Activated CD8-positive, alpha-beta memory T cell treated with anti-CD3 and anti-CD28 coated beads for 1 hour (primary cell): ENCODE results near the gene TFAP2C.

Experiments
- DNase-seq, 2 donors: peaks; one replicate each; pipeline ENCODE4 v3.0.0-alpha.2; 2020; ENCODE audit warnings: low read depth in 1 of 2; ENCODE audit errors: extremely low read depth in 1 of 2

The TFAP2C gene

DNA sequence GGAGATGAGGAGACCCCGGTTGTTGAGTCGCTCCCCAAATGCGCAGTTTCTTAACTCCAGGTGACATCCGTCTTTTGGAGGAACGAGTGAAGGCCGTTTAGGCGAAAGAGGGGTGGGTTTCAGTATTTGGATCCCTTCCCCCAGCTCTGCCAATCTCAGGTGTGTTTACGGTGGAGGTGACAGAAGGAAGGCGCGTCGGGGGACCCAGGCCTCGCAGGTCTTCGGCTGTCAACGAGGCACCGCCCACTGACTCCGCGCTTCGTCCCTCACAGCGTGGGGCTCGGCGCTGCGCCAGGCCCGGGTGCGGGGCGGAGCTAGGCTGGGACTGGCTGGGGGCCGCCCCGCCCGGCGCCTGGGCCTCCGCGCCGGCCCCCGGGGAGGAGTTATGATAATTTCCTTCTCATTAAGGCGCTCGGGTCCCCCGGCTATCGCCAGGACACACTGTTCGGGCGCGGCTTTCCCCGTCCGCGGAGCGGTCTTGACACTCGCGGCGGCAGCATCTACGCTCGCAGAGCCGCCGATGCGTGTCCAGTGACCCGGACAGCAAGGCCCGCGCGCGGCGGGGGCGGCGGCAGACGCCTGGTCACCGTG lies at the start of gene TFAP2C:
Gene TFAP2C, plus strand, starts transcription at position 434 of the 591 bp plus-strand sequence. CDS start 239 bp downstream, outside the sequence.
- DNase-seq: no peak

DNA sequence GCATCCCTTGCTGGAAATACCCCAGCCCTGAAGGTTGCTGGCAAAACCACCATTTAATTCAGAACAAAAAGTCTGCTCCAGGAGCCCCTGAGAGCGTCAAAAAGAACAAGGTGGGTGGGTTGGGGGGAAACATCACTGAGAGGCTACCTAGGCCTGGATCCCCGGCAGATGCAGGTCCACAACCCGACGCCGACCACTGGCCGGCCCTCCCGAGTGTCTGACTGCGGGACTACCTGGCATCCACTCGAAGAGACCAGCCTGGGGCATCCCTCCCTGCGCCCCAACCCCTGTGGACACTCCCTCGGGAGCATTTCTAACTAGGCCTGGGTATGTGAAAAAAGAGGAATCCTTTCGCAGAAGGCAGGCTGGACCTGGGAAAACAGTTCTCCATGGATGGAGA lies 48.9 kb upstream of the TFAP2C start:
- DNase-seq: no peak

DNA sequence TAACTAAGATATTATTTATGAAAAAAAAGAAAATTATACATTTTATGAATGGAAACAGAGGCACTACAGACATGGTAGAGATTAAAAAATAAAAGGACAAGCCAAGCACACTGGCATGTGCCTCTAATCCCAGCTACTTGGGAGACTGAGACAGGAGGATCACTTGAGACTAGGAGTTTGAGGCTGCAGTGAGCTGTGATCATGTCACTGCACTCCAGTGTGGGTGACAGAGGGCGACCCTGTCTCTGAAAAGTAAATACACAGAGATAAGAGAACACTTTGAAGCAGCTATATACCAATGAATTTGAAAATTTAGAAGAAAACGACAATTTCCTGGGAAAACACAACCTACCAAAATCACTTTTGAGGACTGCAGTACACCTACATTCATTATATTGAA lies 47.4 kb upstream of the TFAP2C start:
- DNase-seq: no peak

DNA sequence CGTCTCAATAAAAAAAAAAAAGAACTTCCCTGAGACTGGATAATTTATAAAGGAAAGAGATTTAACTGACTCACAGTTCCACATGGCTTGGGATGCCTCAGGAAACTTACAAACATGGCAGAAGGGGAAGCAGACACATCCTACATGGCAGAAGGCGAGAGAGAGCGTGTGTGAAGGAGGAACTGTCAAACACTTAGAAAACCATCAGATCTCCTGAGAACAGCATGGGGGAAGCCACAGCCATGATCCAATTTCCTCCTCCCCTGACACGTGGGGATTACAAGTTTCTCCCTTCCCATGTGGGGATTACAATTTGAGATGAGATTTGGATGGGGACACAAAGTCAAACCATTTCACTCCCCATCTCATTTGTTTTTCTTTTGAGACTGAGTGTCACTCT lies 46.6 kb upstream of the TFAP2C start:
- no peak for DNase-seq

DNA sequence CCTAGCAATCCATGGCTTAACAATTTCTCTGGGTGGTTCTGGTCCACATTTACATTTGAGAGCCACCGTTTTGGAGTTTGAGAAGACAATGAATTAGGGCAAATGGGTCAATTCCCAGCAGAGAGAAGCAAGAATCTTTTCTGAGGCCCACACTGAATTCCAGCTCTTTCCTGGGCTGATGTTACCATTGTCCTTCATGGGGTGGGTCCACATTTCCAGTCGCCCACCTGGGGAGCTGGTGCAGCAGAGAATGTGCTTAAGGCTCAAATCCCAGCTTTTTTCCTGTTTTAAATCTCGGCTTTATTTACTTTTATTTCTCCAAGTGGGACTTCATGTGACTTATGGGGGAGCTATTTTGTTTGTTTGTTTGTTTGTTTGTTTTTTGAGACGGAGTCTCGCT lies 44.2 kb upstream of the TFAP2C start:
- no peak for DNase-seq

DNA sequence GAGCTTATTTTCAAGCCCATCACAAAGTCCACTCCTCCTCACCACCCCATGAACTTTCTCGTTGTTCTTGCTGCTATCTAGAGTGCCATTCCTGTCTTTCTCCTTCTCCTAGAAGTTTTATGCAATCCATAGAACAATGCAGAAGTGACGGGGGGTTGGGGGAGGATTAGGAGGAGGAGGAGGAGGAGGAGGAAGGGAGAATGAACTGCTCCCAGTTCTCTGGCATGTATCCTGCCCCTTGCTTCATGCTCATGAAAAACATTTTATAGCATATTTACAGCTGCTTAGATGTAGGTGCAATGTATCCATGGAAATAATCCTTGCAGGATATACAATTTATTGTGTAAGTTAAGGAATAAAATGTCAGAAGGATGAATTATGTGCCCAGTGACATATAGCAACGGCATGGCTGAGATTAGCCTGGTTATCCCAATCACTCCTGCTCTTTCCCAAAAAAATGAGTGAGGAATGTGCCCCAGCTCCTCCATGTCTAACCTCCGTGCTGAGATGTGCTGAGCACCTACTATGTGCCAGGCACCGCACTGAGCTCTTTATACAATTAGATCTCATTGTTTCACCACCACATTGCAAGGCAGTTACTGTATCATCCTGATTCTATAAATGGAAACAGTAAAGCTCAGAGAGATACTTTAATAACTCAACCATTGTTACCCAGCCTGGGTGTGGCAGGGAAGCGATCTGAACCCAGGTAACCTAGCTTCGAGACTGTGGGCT lies 41.6 kb upstream of the TFAP2C start:
- DNase-seq: no peak

DNA sequence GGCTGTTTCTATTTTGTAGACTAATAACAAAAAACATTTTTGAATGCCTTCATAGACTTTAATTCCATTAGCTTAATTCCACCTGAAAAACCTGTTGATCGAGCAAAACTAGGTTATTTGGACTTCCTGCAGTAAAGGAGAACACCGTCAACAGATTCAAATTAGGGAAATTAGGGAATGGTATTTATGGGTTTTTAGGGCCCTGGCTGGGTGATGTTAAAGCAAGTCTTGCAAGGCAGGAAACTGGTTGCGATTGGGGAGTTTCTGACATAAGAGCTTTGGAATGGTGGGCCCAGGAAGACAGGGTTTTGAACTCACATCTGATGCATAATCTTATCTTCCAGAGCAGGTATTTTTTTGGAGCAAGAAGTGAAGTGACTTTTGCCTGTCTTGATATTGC lies 40.1 kb upstream of the TFAP2C start:
- no peak for DNase-seq

DNA sequence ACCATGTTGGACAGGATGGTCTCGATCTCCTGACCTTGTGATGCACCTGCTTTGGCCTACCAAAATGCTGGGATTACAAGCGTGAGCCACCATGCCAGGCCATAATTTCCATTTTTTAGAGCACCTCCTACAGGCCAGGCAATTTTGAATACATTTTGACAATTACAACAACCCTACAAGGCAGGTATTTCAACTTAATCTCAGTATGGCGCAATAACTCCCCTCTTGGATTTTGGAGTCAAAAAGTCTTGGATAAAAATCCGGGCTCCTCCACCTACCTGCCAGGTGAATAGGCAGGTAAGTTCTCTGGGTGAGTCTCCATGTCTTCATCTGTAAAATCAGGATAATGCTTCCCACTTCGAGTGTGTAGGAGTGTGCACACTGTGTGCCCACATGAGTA lies 39.5 kb upstream of the TFAP2C start:
- DNase-seq: no peak

DNA sequence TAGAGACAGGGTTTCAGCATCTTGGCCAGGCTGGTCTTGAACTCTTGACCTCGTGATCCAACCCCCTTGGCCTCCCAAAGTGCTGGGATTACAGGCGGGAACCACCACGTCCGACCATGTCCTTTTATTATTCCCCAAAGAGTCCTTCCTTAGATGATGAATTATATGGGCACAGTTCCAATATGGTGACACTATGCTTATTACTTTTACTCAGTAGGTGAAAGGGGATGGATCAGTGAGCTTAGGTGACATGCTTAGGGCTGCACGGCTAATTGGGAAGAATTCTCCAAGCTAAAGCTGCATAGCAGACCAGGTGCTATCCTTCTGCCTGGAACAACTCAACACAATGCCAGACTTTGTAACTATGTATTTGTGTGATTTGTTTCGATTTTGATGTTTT lies 38.2 kb upstream of the TFAP2C start:
- DNase-seq: no peak

DNA sequence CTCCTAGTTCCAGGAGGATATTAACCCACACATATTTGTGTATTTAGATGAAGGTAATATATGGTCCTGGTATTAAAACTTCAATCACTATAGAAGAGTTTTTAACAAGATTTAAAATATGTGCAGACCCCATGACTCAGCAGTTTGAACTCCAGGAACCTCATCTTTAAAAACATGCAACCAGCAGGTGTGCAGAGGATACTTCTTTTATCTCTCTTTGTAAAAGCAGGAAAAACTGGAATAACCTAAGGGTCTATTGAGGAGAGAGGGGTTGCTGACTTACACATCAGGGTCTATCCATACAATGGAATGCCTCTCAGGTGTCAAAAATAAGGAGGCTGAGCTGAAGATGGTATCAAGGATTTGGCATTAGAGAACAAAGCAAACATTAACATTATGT lies 36.9 kb upstream of the TFAP2C start:
- DNase-seq: no peak

DNA sequence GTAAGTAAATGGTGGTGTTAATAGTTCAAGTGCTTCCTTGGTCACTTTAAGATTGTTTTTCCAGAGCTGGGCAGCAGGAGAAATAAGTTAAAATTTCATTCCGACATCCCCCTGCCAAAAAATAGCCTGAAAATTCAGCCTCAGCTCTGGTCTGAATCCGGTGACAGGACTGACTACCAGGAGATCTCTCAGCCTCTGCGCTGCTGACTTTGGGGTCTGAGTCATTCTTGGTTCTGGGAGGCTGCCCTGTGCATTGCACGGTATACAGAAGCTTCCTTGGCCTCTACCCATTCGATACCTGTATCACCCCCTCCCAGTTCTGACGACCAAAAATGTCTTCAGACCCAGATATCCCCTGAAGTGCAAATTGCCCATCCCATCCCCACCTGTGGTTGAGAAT lies 36.3 kb upstream of the TFAP2C start:
- DNase-seq: no peak

DNA sequence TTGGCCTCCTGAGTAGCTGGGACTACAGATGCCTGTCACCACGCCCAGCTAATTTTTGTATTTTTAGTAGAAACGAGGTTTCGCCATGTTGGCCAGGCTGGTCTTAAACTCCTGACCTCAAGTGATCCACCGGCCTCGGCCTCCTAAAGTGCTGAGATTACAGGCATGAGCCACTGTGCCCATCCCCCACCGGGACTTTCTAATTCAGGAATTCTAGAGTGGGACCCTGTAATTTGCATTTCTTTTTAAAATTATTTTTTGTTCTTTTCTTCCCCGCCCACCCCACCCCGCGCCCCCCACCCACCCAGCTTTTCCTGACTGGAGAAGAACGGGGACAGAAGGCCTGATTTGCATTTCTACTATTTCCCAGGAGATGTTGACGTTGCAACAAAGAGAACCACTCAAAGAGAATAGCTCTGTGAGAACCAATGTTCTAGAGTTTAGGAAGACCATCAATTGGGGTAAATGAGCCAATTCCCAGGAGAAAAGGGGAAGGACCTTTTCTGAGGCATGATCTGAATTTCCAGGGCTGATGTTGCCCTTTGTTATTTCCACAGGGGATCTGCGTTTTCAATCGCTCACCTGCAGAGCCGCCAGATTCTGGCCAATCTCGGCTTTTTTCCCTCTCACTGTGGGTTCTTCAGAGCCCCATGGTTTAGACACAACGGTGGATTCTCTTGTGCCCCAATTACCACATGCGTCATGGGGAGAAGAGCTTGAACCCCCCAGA lies 33.2 kb upstream of the TFAP2C start:
- DNase-seq: no peak

DNA sequence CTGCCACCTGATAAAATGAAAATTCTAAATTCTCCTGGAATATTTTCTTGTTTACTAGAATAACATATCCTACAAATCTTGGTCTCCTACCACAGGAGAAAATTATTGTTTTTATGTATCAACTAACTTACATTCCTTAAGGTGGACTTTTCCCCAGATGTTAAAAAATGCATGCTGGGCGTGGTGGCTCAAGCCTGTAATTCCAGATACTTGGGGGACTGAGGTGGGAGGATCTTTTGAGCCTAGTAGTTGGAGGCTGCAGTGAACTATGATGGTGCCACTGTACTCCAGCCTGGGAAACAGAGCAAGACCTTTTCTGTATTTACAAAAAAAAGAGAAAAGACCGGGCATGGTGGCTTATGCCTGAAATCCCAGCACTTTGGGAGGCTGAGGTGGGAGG lies 27.9 kb upstream of the TFAP2C start:
- no peak for DNase-seq

DNA sequence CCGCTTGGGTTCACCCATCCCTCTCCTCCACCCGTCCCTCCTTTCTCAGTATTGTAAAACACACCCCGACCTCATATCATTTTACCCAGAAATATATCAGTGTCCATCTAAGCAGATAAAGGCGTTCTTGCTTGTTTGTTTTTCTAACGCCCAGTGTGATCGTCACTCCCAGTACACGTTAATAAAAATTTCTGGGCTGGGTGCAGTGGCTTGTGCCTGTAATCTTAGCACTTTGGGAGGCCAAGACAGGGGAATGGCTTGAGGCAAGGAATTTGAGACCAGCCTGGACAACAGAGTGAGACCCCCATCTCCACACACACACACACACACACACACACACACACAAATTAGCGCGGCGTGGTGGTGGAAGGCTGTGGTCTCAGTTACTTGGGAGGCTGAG lies 24.4 kb upstream of the TFAP2C start:
- DNase-seq: no peak

DNA sequence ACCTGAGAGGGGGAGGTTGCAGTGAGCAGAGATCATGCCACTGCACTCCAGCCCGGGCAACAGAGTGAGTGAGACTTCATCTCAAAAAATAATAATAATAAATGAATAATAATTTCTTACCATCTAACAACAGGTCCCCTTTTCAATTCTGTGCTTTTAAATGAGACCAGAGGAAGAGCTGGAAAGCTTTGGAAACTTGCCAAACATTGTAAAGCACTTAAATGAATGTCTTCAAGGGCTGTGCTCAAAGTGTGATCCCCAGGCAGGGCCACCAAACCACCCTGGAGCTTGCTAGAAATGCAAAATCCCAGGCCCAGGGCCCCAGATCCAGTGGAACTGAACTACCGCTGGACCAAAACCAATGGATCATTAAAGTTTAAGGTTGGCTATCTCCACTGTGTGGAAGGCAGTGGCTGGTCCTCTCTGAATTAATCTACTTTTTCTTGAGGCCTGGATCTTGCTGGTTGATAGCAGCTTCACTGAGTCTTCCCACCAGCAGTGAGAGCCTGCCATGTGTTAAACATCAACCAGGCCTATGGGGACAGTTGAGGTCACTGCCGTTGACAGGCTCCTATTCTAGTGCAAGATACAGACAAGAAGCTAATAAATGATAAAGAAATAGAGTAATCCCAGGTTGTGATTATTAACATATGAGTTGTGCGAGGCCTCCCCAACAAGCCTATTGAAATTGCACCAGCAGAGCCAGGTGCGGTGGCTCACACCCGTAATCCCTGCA lies 23.7 kb upstream of the TFAP2C start:
- DNase-seq: no peak

DNA sequence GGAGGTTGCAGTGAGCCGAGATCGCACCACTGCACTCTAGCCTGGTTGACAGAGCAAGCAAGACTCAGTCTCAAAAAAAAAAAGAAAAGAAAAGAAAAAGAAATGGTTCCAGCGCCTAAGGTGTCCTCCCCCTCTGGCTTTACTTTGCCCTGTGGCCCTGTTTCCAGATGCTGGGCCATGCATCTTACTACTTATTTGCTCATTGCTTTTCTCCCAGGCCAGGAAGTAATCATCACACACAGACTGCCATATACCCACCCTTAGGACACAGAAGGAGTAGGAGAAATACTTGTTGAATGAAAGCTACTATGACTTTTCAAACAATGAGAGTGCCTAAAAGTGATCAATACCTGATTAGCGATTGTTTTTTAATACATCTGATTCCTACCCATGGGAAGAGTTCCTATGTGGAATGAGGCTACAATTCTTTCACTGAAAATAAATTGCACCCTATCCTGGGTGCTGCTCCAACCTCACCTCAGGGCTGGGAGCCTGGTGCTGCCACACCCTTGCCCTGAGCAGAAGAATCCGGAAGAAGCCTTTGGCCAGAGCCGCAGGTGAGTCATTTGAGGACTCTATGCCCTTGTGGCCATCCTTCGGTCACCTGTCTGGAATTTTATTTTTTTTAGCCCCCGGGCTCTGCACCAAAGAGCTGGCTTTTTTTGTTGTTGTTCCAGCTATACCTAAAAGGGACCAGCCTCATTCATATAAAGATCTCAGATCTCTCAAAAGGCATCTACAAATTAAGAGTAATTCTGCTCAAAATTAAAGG lies 22.7 kb upstream of the TFAP2C start:
- no peak for DNase-seq

DNA sequence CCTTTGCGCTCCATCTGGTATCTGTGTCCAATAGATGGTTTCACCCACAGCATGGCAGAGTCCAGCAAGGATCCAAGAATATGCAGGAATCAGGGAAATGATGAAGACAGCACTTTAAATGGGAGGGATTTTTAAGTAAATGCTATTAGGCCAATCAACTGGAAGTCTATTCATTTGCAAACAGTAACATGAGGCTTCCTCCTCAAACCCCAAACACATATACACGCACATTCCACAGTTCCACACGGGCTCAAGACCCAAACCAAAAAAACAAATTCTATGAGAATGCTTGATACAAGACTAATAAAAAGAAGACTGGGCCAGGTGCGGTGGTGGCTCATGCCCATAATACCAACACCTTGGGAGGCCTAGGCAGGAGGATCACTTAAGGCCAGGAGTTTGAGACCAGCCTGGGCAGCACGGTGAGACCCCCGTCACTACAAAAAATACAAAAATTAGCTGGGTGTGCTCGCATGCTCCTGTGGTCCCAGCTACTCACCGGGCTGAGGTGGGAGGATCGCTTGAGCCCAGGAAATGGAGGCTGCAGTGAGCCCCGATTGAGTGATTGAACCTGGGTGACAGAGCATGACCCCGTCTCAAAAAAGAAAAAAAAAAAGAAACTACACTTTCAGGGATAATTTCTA lies 21.9 kb upstream of the TFAP2C start:
- DNase-seq: no peak

DNA sequence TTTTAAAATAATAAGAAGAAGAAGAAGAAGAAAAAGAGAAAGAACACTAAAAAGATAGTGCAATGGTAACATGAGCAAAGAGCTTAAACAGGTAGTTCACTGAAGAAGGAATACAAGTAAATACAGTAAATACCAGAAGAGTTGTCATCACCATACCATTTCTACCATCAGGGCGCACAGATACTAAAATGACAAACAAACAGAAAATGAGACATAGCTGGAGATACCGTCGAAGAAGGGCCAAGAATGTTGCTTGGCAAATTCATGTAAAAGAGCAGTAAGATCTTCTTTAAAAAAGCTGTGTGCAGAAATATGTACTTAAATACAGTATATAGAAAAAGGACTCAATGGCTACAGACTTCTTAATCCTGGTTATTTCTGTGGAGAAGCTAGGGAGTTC lies 20.7 kb upstream of the TFAP2C start:
- no peak for DNase-seq

DNA sequence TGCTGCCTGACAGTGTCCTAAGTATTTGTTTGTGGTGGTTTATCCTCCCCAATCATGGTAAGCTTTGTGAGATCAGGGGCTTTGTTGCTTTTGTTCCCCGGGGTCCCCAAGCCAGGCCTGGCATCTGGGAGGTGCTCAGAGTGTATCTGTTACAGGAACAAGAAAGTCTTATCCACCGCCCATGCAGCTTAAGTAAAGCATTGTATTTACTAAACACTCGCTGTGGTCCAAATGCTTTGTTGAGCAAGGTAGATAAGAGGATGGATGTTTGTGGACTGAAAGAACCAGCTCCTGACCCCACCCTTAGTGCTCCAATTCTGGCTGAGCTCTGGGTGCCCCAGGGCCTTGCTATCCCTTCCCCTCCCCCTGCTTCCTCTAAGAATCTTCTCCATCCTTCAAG lies 19.8 kb upstream of the TFAP2C start:
- DNase-seq: no peak

DNA sequence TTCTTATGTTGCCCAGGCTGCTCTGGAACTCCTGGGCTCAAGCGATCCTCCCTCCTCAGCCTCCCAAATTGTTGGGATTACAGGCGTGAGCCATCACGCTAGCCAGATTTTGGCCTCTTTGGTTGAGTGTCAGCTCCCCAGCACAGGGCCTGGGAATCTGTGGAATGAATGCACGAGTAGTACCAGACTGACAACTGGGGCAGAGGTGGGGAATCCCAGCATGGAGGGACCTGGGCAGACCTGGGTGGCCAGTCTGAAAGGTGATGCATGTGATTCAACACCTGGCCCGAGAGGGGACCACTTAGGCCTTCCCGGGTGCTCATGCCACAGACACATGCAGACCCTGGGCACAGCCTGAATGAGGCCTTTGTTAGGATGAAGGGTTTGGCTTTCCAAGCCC lies 19.0 kb upstream of the TFAP2C start:
- DNase-seq: no peak
